ENCODE measurements around the gene CDH23. TPM values are rescaled to one million over a fixed set of nuclear protein-coding genes. Genes with fewer than 3 reads are reported as not detected.

Gene CDH23
- total RNA-seq, 1 experiment from 2014 or later = not detected

DNA sequence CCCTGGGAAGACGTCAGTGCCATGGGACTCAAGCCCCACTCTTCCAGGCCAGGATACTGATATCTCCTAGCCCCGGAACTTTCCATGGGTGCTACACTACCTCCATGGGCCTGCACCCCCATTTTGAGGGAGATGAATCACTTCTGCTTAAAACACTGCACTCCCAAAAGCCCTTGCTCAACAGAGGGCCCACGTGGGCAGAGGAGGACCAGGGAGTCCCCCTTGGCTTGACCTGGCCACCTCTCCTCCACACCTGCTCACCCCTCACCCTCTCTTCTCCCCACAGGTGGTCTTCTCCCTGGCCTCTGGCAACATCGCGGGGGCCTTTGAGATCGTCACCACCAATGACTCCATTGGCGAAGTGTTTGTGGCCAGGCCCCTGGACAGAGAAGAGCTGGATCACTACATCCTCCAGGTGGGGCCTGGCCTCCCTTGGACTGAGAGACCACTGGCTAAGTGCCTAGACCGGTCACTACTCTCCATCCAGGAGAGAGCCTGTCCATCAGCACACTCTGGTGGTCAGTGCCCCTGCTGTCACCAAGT lies 342.7 kb downstream of the CDH23 start:
- no peaks in the 10 kb centered on the region for H3K36me3 ChIP-seq (ENCODE audit: low read depth, low read length)
- POLR2A ChIA-PET (ENCODE audit: unreplicated experiment) = no interaction called here

DNA sequence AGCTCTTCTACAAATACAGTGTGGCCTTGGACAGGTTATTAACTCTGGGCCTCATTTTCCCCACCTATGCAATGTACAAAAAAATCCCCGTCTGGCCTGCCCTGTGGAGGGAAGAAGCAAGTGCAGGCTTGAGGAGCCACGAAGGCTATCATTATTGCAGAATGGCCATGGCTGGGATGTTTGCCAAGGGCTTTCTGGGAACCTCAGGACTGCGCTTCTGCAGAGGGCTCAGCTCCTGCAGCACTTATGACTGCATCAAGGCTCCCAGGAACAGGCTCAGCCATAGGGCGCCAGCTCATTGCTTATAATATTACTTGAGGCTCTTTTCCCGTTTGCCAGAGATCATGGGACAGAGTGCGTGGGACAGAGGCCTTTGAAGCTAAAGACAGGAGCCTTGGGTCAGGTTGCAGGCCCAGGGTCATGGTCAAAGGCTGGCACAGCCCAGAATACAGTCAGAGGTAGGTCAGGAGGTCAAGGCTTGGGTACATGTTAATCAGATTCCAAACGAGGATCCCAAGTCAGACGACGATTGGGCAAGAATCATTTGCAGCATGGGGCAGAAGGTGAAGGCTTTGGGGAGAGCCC lies 343.4 kb downstream of the CDH23 start:
- intact Hi-C loops (cut with micrococcal nuclease) = no loop called here
- no peaks in the 10 kb centered on the region for H3K27me3 ChIP-seq (ENCODE audit: low read length)
- H3K4me1 ChIP-seq (ENCODE audit: insufficient read depth, low read length) = no peaks in the 10 kb centered on the region
- H4K20me1 ChIP-seq (ENCODE audit: low read length) = no peaks in the 10 kb centered on the region
- no peaks in the 10 kb centered on the region for H3F3A ChIP-seq (ENCODE audit: low read length, unreplicated experiment)
- no peak for ATAC-seq
- H3K9me2 ChIP-seq (replicated peaks; ENCODE audit: low read length) = no peaks in the 10 kb centered on the region
- no peak overlapping the region for H3K4me3 ChIP-seq (ENCODE audit: low read length)
- DNase-seq = no peak
- no peak overlapping the region for H2AFZ ChIP-seq (ENCODE audit: low read length)
- H3K36me3 ChIP-seq (ENCODE audit: low read depth, low read length) = no peaks in the 10 kb centered on the region
- CTCF ChIA-PET = no interaction called here
- POLR2A ChIA-PET (ENCODE audit: unreplicated experiment) = no interaction called here
- no peaks in the 10 kb centered on the region for H3K79me2 ChIP-seq (ENCODE audit: low read length)
- BruUV-seq (replicated peaks) = no TSS peak
- H3K9ac ChIP-seq (ENCODE audit: low read length) = no peak overlapping the region
- H3K4me2 ChIP-seq (ENCODE audit: low read length) = no peak overlapping the region
- H3K27ac ChIP-seq (ENCODE audit: low read length) = no peak overlapping the region
- TF ChIP-seq, protein P1, sequence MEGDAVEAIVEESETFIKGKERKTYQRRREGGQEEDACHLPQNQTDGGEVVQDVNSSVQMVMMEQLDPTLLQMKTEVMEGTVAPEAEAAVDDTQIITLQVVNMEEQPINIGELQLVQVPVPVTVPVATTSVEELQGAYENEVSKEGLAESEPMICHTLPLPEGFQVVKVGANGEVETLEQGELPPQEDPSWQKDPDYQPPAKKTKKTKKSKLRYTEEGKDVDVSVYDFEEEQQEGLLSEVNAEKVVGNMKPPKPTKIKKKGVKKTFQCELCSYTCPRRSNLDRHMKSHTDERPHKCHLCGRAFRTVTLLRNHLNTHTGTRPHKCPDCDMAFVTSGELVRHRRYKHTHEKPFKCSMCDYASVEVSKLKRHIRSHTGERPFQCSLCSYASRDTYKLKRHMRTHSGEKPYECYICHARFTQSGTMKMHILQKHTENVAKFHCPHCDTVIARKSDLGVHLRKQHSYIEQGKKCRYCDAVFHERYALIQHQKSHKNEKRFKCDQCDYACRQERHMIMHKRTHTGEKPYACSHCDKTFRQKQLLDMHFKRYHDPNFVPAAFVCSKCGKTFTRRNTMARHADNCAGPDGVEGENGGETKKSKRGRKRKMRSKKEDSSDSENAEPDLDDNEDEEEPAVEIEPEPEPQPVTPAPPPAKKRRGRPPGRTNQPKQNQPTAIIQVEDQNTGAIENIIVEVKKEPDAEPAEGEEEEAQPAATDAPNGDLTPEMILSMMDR (conservative IDR thresholded peaks at IDR 0.05; ENCODE audit: low read depth, low read length) = no peak
- no peak for TF ChIP-seq EZH2phosphoT487 (IDR thresholded peaks at IDR 0.05; ENCODE audit: borderline replicate concordance, low read length)
- no peak for TF ChIP-seq EZH2 (IDR thresholded peaks at IDR 0.05; ENCODE audit: low read length, unreplicated experiment)
- no peaks in the 10 kb centered on the region for H3K9me3 ChIP-seq (ENCODE audit: low read length)

More for the DNA sequence above, 342.7 kb downstream of the CDH23 start:
- no peak overlapping the region for H2AFZ ChIP-seq (ENCODE audit: low read length)
- intact Hi-C loops (cut with micrococcal nuclease) = no loop called here
- H3K4me2 ChIP-seq (ENCODE audit: low read length) = no peak overlapping the region
- ATAC-seq = no peak
- CTCF ChIA-PET = no interaction called here
- no peaks in the 10 kb centered on the region for H4K20me1 ChIP-seq (ENCODE audit: low read length)
- H3K9me3 ChIP-seq (ENCODE audit: low read length) = no peaks in the 10 kb centered on the region
- TF ChIP-seq EZH2phosphoT487 (IDR thresholded peaks at IDR 0.05; ENCODE audit: borderline replicate concordance, low read length) (no peak), EZH2 (IDR thresholded peaks at IDR 0.05; ENCODE audit: low read length, unreplicated experiment) (no peak)
- TF ChIP-seq, protein P1 (conservative IDR thresholded peaks at IDR 0.05; ENCODE audit: low read depth, low read length) = no peak
- H3K79me2 ChIP-seq (ENCODE audit: low read length) = no peaks in the 10 kb centered on the region
- no peak overlapping the region for H3K9ac ChIP-seq (ENCODE audit: low read length)
- BruUV-seq (replicated peaks) = no TSS peak
- no peaks in the 10 kb centered on the region for H3F3A ChIP-seq (ENCODE audit: low read length, unreplicated experiment)
- no peaks in the 10 kb centered on the region for H3K27me3 ChIP-seq (ENCODE audit: low read length)
- H3K27ac ChIP-seq (ENCODE audit: low read length) = no peak overlapping the region
- DNase-seq = no peak
- H3K9me2 ChIP-seq (replicated peaks; ENCODE audit: low read length) = no peaks in the 10 kb centered on the region
- H3K4me3 ChIP-seq (ENCODE audit: low read length) = no peak overlapping the region
- H3K4me1 ChIP-seq (ENCODE audit: insufficient read depth, low read length) = no peaks in the 10 kb centered on the region

DNA sequence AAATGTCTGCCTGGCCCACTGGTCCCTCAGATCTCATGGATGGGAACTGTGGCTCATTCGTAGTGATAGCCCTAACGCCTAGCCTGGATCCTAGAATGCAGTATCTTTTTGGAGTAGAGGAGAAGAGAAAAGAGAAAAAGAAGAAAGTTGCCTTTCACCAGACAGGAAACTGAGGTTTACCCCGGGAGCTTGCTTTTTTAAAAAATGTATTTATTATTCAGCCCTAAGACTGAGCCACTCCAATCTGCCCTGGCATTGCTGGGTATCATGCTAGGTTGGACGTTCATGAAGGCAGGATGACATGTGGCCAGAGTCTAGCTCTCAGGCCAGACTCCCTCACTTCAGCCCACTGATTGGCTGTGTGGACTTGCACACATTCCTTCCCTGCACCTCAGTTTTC lies 344.3 kb downstream of the CDH23 start:
- no peak overlapping the region for H3K27ac ChIP-seq (ENCODE audit: low read length)
- POLR2A ChIA-PET (ENCODE audit: unreplicated experiment) = no interaction called here
- H3K9me2 ChIP-seq (replicated peaks; ENCODE audit: low read length) = no peaks in the 10 kb centered on the region
- H4K20me1 ChIP-seq (ENCODE audit: low read length) = no peaks in the 10 kb centered on the region
- ATAC-seq (no peak), DNase-seq (no peak)
- no peak overlapping the region for H2AFZ ChIP-seq (ENCODE audit: low read length)
- H3K36me3 ChIP-seq (ENCODE audit: low read depth, low read length) = no peaks in the 10 kb centered on the region
- CTCF ChIA-PET = no interaction called here
- no peaks in the 10 kb centered on the region for H3K27me3 ChIP-seq (ENCODE audit: low read length)
- TF ChIP-seq, protein P1 (conservative IDR thresholded peaks at IDR 0.05; ENCODE audit: low read depth, low read length) = no peak
- H3F3A ChIP-seq (ENCODE audit: low read length, unreplicated experiment) = no peaks in the 10 kb centered on the region
- no peaks in the 10 kb centered on the region for H3K9me3 ChIP-seq (ENCODE audit: low read length)
- intact Hi-C loops (cut with micrococcal nuclease) = no loop called here
- H3K9ac ChIP-seq (ENCODE audit: low read length) = no peak overlapping the region
- BruUV-seq (replicated peaks) = no TSS peak
- H3K4me2 ChIP-seq (ENCODE audit: low read length) = no peak overlapping the region
- H3K4me3 ChIP-seq (ENCODE audit: low read length) = no peak overlapping the region
- H3K79me2 ChIP-seq (ENCODE audit: low read length) = no peaks in the 10 kb centered on the region
- no peaks in the 10 kb centered on the region for H3K4me1 ChIP-seq (ENCODE audit: insufficient read depth, low read length)
